H1 (cell line): Measurements from ENCODE around the gene ASAH2B. TPM values are rescaled to one million over a fixed set of nuclear protein-coding genes. Genes with fewer than 3 reads are reported as not detected.

Source experiments
- CTCF ChIA-PET: fragments of 300-600 bp; sonication (Branson Sonifier 250); formaldehyde crosslinking; loops from one replicate; lab custom pipeline; 2021; ENCODE audit not compliant: partially characterized antibody; lab: Charles Lee
- POLR2A ChIA-PET: fragments of 300-600 bp; sonication (Branson Sonifier 250); formaldehyde crosslinking; loops from one replicate; lab custom pipeline; 2021; ENCODE audit warnings: inconsistent platforms; ENCODE audit not compliant: partially characterized antibody; lab: Charles Lee
- DNase-seq, 2 experiments: peaks; one replicate each; pipeline versions ENCODE4 v3.0.0 to v3.0.0-alpha.2; 2010 to 2022; ENCODE audit warnings: low spot score in 2 of 2, low read depth in 1 of 2, mixed read lengths in 1 of 2
- FAIRE-seq: peaks from 2 replicates; lab custom pipeline; 2011; peaks lifted over from hg19 to GRCh38; lab: Jason Lieb, UNC
- H2AFZ ChIP-seq: 2 replicates; pipeline ENCODE4 v1.8.1; 2012; ENCODE audit warnings: low read length, inconsistent platforms
- H2AK5ac ChIP-seq: 2 replicates; pipeline ENCODE4 v1.6.1; 2013; ENCODE audit warnings: low read depth, low read length
- H2BK120ac ChIP-seq: replicated peaks from 2 replicates; pipeline ENCODE3; 2013; ENCODE audit warnings: low read depth, low read length, inconsistent platforms
- H2BK12ac ChIP-seq: 2 replicates; pipeline ENCODE4 v1.6.1; 2013; ENCODE audit warnings: low read depth, low read length
- H2BK15ac ChIP-seq: 2 replicates; pipeline ENCODE4 v1.6.1; 2013; ENCODE audit warnings: low read length
- H2BK20ac ChIP-seq: 2 replicates; pipeline ENCODE4 v1.6.1; 2013; ENCODE audit warnings: low read length
- H2BK5ac ChIP-seq: 2 replicates; pipeline ENCODE4 v1.6.1; 2013; ENCODE audit warnings: low read depth, low read length
- H3K14ac ChIP-seq: 2 replicates; pipeline ENCODE4 v1.6.1; 2013; ENCODE audit warnings: inconsistent platforms; ENCODE audit not compliant: insufficient read length
- H3K18ac ChIP-seq: 2 replicates; pipeline ENCODE4 v1.6.1; 2013; ENCODE audit warnings: low read length; ENCODE audit errors: extremely low read depth
- H3K23ac ChIP-seq: 2 replicates; pipeline ENCODE4 v1.6.1; 2013; ENCODE audit warnings: inconsistent platforms; ENCODE audit not compliant: insufficient read length
- H3K23me2 ChIP-seq: 2 replicates; pipeline ENCODE4 v1.6.1; 2013; ENCODE audit warnings: low read depth, low read length
- H3K27ac ChIP-seq: 2 replicates; pipeline ENCODE4 v1.6.1; 2011; ENCODE audit warnings: low read depth, low read length, inconsistent platforms
- H3K27me3 ChIP-seq, 4 experiments: replicated peaks in 1 of 4; 1 replicate in 1 of 4; 2 replicates in 3 of 4; pipeline versions ENCODE4 v1.6.1 to v1.8.1; 2011 to 2013; ENCODE audit warnings: low read length in 3 of 4, mild to moderate bottlenecking in 3 of 4, inconsistent platforms in 2 of 4, mixed read lengths in 2 of 4, moderate library complexity in 1 of 4; ENCODE audit not compliant: control insufficient read depth in 3 of 4, insufficient read depth in 3 of 4; ENCODE audit errors: extremely low read depth in 1 of 4
- H3K36me3 ChIP-seq, 4 experiments: 2 replicates each; pipeline versions ENCODE4 v1.6.1 to v1.8.1; 2011 to 2013; ENCODE audit warnings: mild to moderate bottlenecking in 4 of 4, low read length in 3 of 4, moderate library complexity in 2 of 4, control low read depth in 1 of 4, inconsistent platforms in 1 of 4; ENCODE audit not compliant: insufficient read depth in 4 of 4, control insufficient read depth in 2 of 4
- H3K4ac ChIP-seq: replicated peaks from 2 replicates; pipeline ENCODE3; 2013; ENCODE audit warnings: low read length, low read depth, mixed read lengths, inconsistent platforms; ENCODE audit not compliant: insufficient read length
- H3K4me1 ChIP-seq, 4 experiments: replicated peaks in 1 of 4; 1 replicate in 1 of 4; 2 replicates in 3 of 4; pipeline versions ENCODE4 v1.6.1 to v1.8.1; 2011 to 2013; ENCODE audit warnings: low read length in 3 of 4, inconsistent platforms in 2 of 4, mixed read lengths in 1 of 4; ENCODE audit not compliant: insufficient read depth in 4 of 4, control insufficient read depth in 3 of 4
- H3K4me2 ChIP-seq, 2 experiments: 2 replicates each; pipeline versions ENCODE4 v1.6.1 to v1.8.1; 2011 to 2013; ENCODE audit warnings: low read depth in 2 of 2, low read length in 2 of 2, control low read depth in 1 of 2, inconsistent platforms in 1 of 2, mild to moderate bottlenecking in 1 of 2; ENCODE audit not compliant: insufficient read depth in 1 of 2
- H3K4me3 ChIP-seq, 4 experiments: fragments of 200-600, 300-600 bp in 1 of 4; sonication (generic), shearing (Covaris generic), sonication (Bioruptor Twin) in 1 of 4; 2 replicates each; pipeline versions ENCODE4 v1.5.1 to v1.8.1; 2011 to 2016; ENCODE audit warnings: low read length in 4 of 4, low read depth in 3 of 4, control low read depth in 2 of 4, inconsistent platforms in 2 of 4, mild to moderate bottlenecking in 2 of 4, mixed read lengths in 1 of 4, moderate library complexity in 1 of 4; ENCODE audit not compliant: insufficient read depth in 2 of 4; ENCODE audit errors: extremely low read depth in 1 of 4
- H3K56ac ChIP-seq: replicated peaks from 2 replicates; pipeline ENCODE3; 2013; ENCODE audit warnings: low read depth, mild to moderate bottlenecking, mixed read lengths, low read length, inconsistent platforms; ENCODE audit not compliant: insufficient read length
- H3K79me1 ChIP-seq: 2 replicates; pipeline ENCODE4 v1.6.1; 2013; ENCODE audit warnings: low read depth, low read length, control low read depth
- H3K79me2 ChIP-seq, 2 experiments: 2 replicates each; pipeline versions ENCODE4 v1.6.1 to v1.8.1; 2012 to 2013; ENCODE audit warnings: low read length in 2 of 2, mild to moderate bottlenecking in 2 of 2, inconsistent platforms in 1 of 2; ENCODE audit not compliant: insufficient read depth in 2 of 2, control insufficient read depth in 1 of 2
- H3K9ac ChIP-seq, 4 experiments: replicated peaks in 1 of 4; 1 replicate in 1 of 4; 2 replicates in 3 of 4; pipeline versions ENCODE4 v1.6.1 to v1.8.1; 2011 to 2013; ENCODE audit warnings: low read depth in 3 of 4, low read length in 3 of 4, control low read depth in 2 of 4, mild to moderate bottlenecking in 2 of 4, moderate library complexity in 2 of 4, inconsistent platforms in 1 of 4; ENCODE audit errors: extremely low read depth in 1 of 4
- H3K9me3 ChIP-seq, 2 experiments: 2 replicates each; pipeline versions ENCODE4 v1.6.1 to v1.8.1; 2012 to 2013; ENCODE audit warnings: mild to moderate bottlenecking in 2 of 2, moderate library complexity in 2 of 2, control low read depth in 1 of 2, inconsistent platforms in 1 of 2, low read depth in 1 of 2, low read length in 1 of 2, mixed read lengths in 1 of 2; ENCODE audit not compliant: insufficient read depth in 2 of 2
- H4K20me1 ChIP-seq, 2 experiments: replicated peaks in 1 of 2; 2 replicates each; pipeline versions ENCODE3 to v1.8.1; 2011 to 2013; ENCODE audit warnings: inconsistent platforms in 2 of 2, low read length in 2 of 2, mild to moderate bottlenecking in 1 of 2; ENCODE audit not compliant: insufficient read depth in 2 of 2, control insufficient read depth in 1 of 2
- H4K5ac ChIP-seq: 2 replicates; pipeline ENCODE4 v1.6.1; 2013; ENCODE audit warnings: low read length, low read depth, mixed read lengths, inconsistent platforms; ENCODE audit not compliant: insufficient read length
- H4K8ac ChIP-seq: 2 replicates; pipeline ENCODE4 v1.8.0; 2013; ENCODE audit warnings: mild to moderate bottlenecking, moderate library complexity, low read length, inconsistent platforms; ENCODE audit not compliant: insufficient read depth; ENCODE audit errors: extremely low read depth
- H4K91ac ChIP-seq: replicated peaks from 2 replicates; pipeline ENCODE3; 2013; ENCODE audit warnings: low read length, mixed read lengths, inconsistent platforms; ENCODE audit not compliant: insufficient read length
- BACH1 ChIP-seq: IDR thresholded peaks from 2 replicates; pipeline ENCODE4 v1.6.1; 2012; ENCODE audit warnings: low read length, improper control_type of control experiment
- CBX8 ChIP-seq: fragments of 300-800, 300-1000 bp; sonication (generic); IDR thresholded peaks from 2 replicates; pipeline ENCODE4 v1.7.1; 2016; ENCODE audit warnings: low read depth, low read length, borderline replicate concordance
- CHD1 ChIP-seq: IDR thresholded peaks from 2 replicates; pipeline ENCODE4 v1.6.1; 2012; ENCODE audit warnings: low read depth, low read length, improper control_type of control experiment
- CHD2 ChIP-seq: IDR thresholded peaks from 2 replicates; pipeline ENCODE4 v1.6.1; 2012; ENCODE audit warnings: low read length, improper control_type of control experiment
- EP300 ChIP-seq, 2 experiments: IDR thresholded peaks; 1 replicate in 1 of 2; 2 replicates in 1 of 2; pipeline ENCODE4 v1.6.1; 2011 to 2012; ENCODE audit warnings: low read depth in 2 of 2, low read length in 2 of 2, mild to moderate bottlenecking in 2 of 2, borderline replicate concordance in 1 of 2, inconsistent platforms in 1 of 2, moderate library complexity in 1 of 2
- EZH2 ChIP-seq: fragments of 200-600 bp; sonication (generic); IDR thresholded peaks from 2 replicates; pipeline ENCODE4 v1.7.1; 2012; ENCODE audit warnings: low read depth, mild to moderate bottlenecking, moderate library complexity, low read length, inconsistent platforms; ENCODE audit not compliant: severe bottlenecking
- HDAC6 ChIP-seq: IDR thresholded peaks from one replicate; pipeline ENCODE4 v1.7.1; 2012; ENCODE audit warnings: low read depth, mild to moderate bottlenecking, inconsistent platforms, low read length, moderate library complexity
- JUN ChIP-seq: IDR thresholded peaks from 2 replicates; pipeline ENCODE4 v1.6.1; 2011; ENCODE audit warnings: low read depth, mild to moderate bottlenecking, improper control_type of control experiment, low read length
- POU5F1 ChIP-seq: IDR thresholded peaks from 2 replicates; pipeline ENCODE4 v1.6.1; 2011; ENCODE audit warnings: low read depth, mild to moderate bottlenecking, low read length, moderate library complexity
- RAD21 ChIP-seq, 2 experiments: IDR thresholded peaks in 1 of 2; conservative IDR thresholded peaks in 1 of 2; 2 replicates each; pipeline ENCODE4 v1.6.1; 2011; ENCODE audit warnings: low read depth in 2 of 2, low read length in 2 of 2, improper control_type of control experiment in 1 of 2, inconsistent platforms in 1 of 2, mild to moderate bottlenecking in 1 of 2, moderate library complexity in 1 of 2
- RBBP5 ChIP-seq: IDR thresholded peaks from 2 replicates; pipeline ENCODE4 v1.7.1; 2012; ENCODE audit warnings: low read depth, mild to moderate bottlenecking, inconsistent platforms, low read length, moderate library complexity, borderline replicate concordance
- RFX5 ChIP-seq: IDR thresholded peaks from 2 replicates; pipeline ENCODE4 v1.6.1; 2011; ENCODE audit warnings: low read depth, low read length, improper control_type of control experiment, borderline replicate concordance
- SUZ12 ChIP-seq: fragments of 200-600 bp; sonication (generic); IDR thresholded peaks from 2 replicates; pipeline ENCODE4 v1.6.1; 2012; ENCODE audit warnings: mild to moderate bottlenecking, inconsistent platforms, low read length, moderate library complexity, mixed read lengths
- WGBS, 2 experiments: shearing (Covaris generic) in 1 of 2; methylation state at CpG; one replicate each; pipeline versions ENCODE4 v1.1.6 to v1.1.7; 2013 to 2015; ENCODE audit warnings: low lambda C conversion rate in 2 of 2, mixed read lengths in 2 of 2, inconsistent platforms in 1 of 2, low coverage in 1 of 2, missing lambda C conversion rate in 1 of 2; ENCODE audit not compliant: insufficient replicate concordance in 2 of 2, insufficient coverage in 1 of 2, insufficient read length in 1 of 2; ENCODE audit errors: extremely low coverage in 1 of 2, missing lambda C conversion rate in 1 of 2; 5-methylcytosine and 5-hydroxymethylcytosine counted together
- polyA plus RNA-seq, 7 experiments: library from polyadenylated mRNA; depleted of rRNA in 3 of 7; stranded (reverse) in 5 of 7; unstranded in 2 of 7; fragments of >200 nt in 5 of 7; fragments of 200-250 nt in 2 of 7; gene quantifications; 1 replicate in 5 of 7; 2 replicates in 1 of 7; 4 replicates in 1 of 7; pipeline versions ENCODE4 v1.2.1 to v1.2.3, GENCODE V29; 2011 to 2013; ENCODE audit warnings: missing spikeins in 2 of 7, mixed read lengths in 2 of 7
- total RNA-seq: library from RNA; stranded (reverse); fragmentation: NEBNext Ultra II Directional; extraction: Animal tissue kit (Norgen Biotek cat#: 25700); gene quantifications from 2 replicates; pipeline ENCODE4 v1.2.1, GENCODE V29; 2021
- TF ChIP-seq, protein P1 (sequence below): IDR thresholded peaks from 2 replicates; pipeline ENCODE4 v1.6.1; 2011; ENCODE audit warnings: low read depth, mild to moderate bottlenecking, low read length; ENCODE audit not compliant: insufficient read depth

Gene ASAH2B
- total and polyA plus RNA-seq, 2 of the 8 experiments (the other 6 are each of a cell fraction or from before 2014, with no cell fraction given) = 3.6 to 4.7 TPM

DNA sequence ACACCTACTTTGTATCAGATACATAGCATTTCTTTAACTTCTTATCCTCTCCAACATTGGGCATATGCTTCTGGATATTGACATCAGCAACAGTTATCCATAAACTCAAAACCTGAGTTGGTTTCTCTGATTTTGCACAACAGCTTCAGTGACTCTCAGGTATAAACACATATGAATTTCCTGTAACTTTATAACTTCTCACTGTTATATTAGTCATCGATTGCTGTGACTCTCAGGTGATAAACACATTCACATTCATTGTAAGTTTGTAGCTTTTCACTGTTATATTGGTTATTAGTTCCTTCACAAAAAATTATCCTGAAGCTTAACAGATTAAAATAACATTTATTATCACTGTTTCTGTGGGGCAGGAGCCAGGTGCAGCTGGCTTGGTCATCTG, 57.0 kb downstream of the ASAH2B start:
- Histone ChIP-seq H3K27me3 (no peaks in the 10 kb centered on the region), H2BK15ac (no peak overlapping the region), H2BK120ac (no peak overlapping the region), H2AFZ (no peak overlapping the region), H3K23me2 (no peaks in the 10 kb centered on the region), H2BK20ac (no peak overlapping the region), H3K4me1 (no peaks in the 10 kb centered on the region), H3K79me2 (no peaks in the 10 kb centered on the region), H3K4me2 (no peak overlapping the region), H3K9ac (no peak overlapping the region), H3K9me3 (no peaks in the 10 kb centered on the region), H3K4me3 (no peak overlapping the region), H4K91ac (no peak overlapping the region), H3K36me3 (no peaks in the 10 kb centered on the region), H2AK5ac (no peak overlapping the region), H4K5ac (no peak overlapping the region), H3K4ac (no peak overlapping the region), H4K20me1 (no peaks in the 10 kb centered on the region), H3K27ac (no peak overlapping the region), H2BK5ac (no peak overlapping the region), H3K56ac (no peak overlapping the region), H3K18ac (no peak overlapping the region), H2BK12ac (no peak overlapping the region), H3K79me1 (no peaks in the 10 kb centered on the region), H3K23ac (no peak overlapping the region), H4K8ac (no peak overlapping the region), H3K14ac (no peak overlapping the region)
- ChIA-PET CTCF (interaction anchor here (0.6 to 1.2 kb wide), 3 partner anchors 8 to 231 kb away, joined by 3 read pairs; no protein-coding TSS in a partner anchor), POLR2A (no interaction called here)
- DNase-seq (no peak), FAIRE-seq (no peak)
- TF ChIP-seq CBX8 (no peak), BACH1 (no peak), RAD21 (IDR thresholded peaks at IDR 0.05 in 1 of 2, conservative IDR thresholded peaks at IDR 0.05 in 1 of 2; ENCODE audit: low read depth in 2 of 2, low read length in 2 of 2) (no peak), HDAC6 (no peak), POU5F1 (no peak), CHD2 (no peak), EP300 (IDR thresholded peaks at IDR 0.05; ENCODE audit: borderline replicate concordance in 1 of 2, low read depth in 2 of 2, low read length in 2 of 2) (no peak), SUZ12 (no peak), JUN (no peak), RBBP5 (no peak), RFX5 (no peak), EZH2 (no peak), CHD1 (no peak)
- TF ChIP-seq, protein P1, sequence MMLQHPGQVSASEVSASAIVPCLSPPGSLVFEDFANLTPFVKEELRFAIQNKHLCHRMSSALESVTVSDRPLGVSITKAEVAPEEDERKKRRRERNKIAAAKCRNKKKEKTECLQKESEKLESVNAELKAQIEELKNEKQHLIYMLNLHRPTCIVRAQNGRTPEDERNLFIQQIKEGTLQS = no peak
- WGBS, 2 experiments = 88% methylated on average over 1 of the region's 1 CpG; no CpG with 5 or more reads in 1 of the 2 experiments
